ENCODE measurements around the gene PRMT3. TPM values are rescaled to one million over a fixed set of nuclear protein-coding genes. Genes with fewer than 3 reads are reported as not detected.

PRMT3 gene
- total and polyA plus RNA-seq, 2 donors (not counting 1 experiment from before 2014, with no cell fraction given), result 6.0 to 18.3 TPM

GRCh38 chr11:20351751-20352262, 35.7 kb upstream of the PRMT3 start:
- DNase-seq (no peak), ATAC-seq (ENCODE audit: low read depth) (no peak)
- TF ChIP-seq CTCF (IDR thresholded peaks at IDR 0.05), result no peak
- TF ChIP-seq EZH2 (IDR thresholded peaks at IDR 0.05; ENCODE audit: borderline replicate concordance, insufficient read depth, low read depth, low read length, poor library complexity, severe bottlenecking), result no peak
- Histone ChIP-seq H3K27me3 (replicated peaks in 1 of 4; ENCODE audit: control extremely low read depth in 1 of 4, control insufficient read depth in 3 of 4, insufficient read depth in 4 of 4, low read length in 3 of 4) (peaks cover 0 to 8% (median 4%) of the 10 kb centered on the region in 4 experiments), H3K27ac (ENCODE audit: low read length in 2 of 2) (no peak overlapping the region), H3K36me3 (replicated peaks in 1 of 2; ENCODE audit: control extremely low read depth in 1 of 2, control insufficient read depth in 1 of 2, extremely low read depth in 1 of 2, insufficient read depth in 2 of 2, low read length in 1 of 2) (no peaks in the 10 kb centered on the region), H3K4me3 (ENCODE audit: control extremely low read depth in 1 of 5, extremely low read depth in 1 of 5, insufficient read depth in 1 of 5, low read depth in 2 of 5, low read length in 4 of 5) (no peak overlapping the region), H2AFZ (ENCODE audit: insufficient read depth, low read depth, low read length, poor library complexity, severe bottlenecking) (no peak overlapping the region), H3K4me2 (replicated peaks; ENCODE audit: low read depth, low read length, poor library complexity, severe bottlenecking) (no peak overlapping the region), H3K9me3 (ENCODE audit: control extremely low read depth in 1 of 3, control insufficient read depth in 2 of 3, insufficient read depth in 1 of 3, low read length in 2 of 3) (no peaks in the 10 kb centered on the region), H3K9ac (ENCODE audit: low read length) (no peak overlapping the region), H3K4me1 (ENCODE audit: control insufficient read depth in 2 of 2, insufficient read depth in 2 of 2, low read length in 2 of 2) (no peaks in the 10 kb centered on the region), H3K79me2 (ENCODE audit: control insufficient read depth, insufficient read depth, low read length) (no peaks in the 10 kb centered on the region), H4K20me1 (ENCODE audit: control insufficient read depth, insufficient read depth, low read length, poor library complexity, severe bottlenecking) (no peaks in the 10 kb centered on the region)
- 88% methylated on average over 1 of the region's 2 CpGs for WGBS (ENCODE audit: insufficient coverage)
- Mint-ChIP-seq H3K27ac (no peak overlapping the region), H3K4me1 (peaks cover 4% of the 10 kb centered on the region), H3K4me3 (no peak overlapping the region), H3K9me3 (ENCODE audit: insufficient read depth) (no peaks in the 10 kb centered on the region), H3K27me3 (peaks cover 17% of the 10 kb centered on the region)
- ChIA-PET CTCF (interaction anchor here (3.1 to 6.7 kb wide), 2 partner anchors 11 to 224 kb away, joined by 19 to 63 read pairs; partner anchors contain the start of gene HTATIP2), POLR2A (no interaction called here)
- intact Hi-C loops (cut with micrococcal nuclease), result no loop called here

GRCh38 chr11:20353829-20354434, 33.6 kb upstream of the PRMT3 start:
- no peaks in the 10 kb centered on the region for H3K36me3 ChIP-seq (replicated peaks in 1 of 2; ENCODE audit: control extremely low read depth in 1 of 2, control insufficient read depth in 1 of 2, extremely low read depth in 1 of 2, insufficient read depth in 2 of 2, low read length in 1 of 2)
- no peaks in the 10 kb centered on the region for H3K79me2 ChIP-seq (ENCODE audit: control insufficient read depth, insufficient read depth, low read length)
- CTCF ChIA-PET, result interaction anchor here (0.6 to 6.7 kb wide), 14 partner anchors 9 to 526 kb away, joined by 3 to 63 read pairs (median 4); partner anchors contain the start of gene HTATIP2
- intact Hi-C loops (cut with micrococcal nuclease), result no loop called here
- peaks cover 0 to 5% (median 4%) of the 10 kb centered on the region in 4 experiments for H3K27me3 ChIP-seq (replicated peaks in 1 of 4; ENCODE audit: control extremely low read depth in 1 of 4, control insufficient read depth in 3 of 4, insufficient read depth in 4 of 4, low read length in 3 of 4)
- H2AFZ ChIP-seq (ENCODE audit: insufficient read depth, low read depth, low read length, poor library complexity, severe bottlenecking), result no peak overlapping the region
- no peak overlapping the region for H3K9ac ChIP-seq (ENCODE audit: low read length)
- H3K9me3 ChIP-seq (ENCODE audit: control extremely low read depth in 1 of 3, control insufficient read depth in 2 of 3, insufficient read depth in 1 of 3, low read length in 2 of 3), result no peaks in the 10 kb centered on the region
- no peak overlapping the region for H3K4me3 ChIP-seq (ENCODE audit: control extremely low read depth in 1 of 5, extremely low read depth in 1 of 5, insufficient read depth in 1 of 5, low read depth in 2 of 5, low read length in 4 of 5)
- Mint-ChIP-seq H3K4me3 (no peak overlapping the region), H3K4me1 (no peaks in the 10 kb centered on the region), H3K27ac (no peak overlapping the region), H3K27me3 (peaks cover 15% of the 10 kb centered on the region), H3K9me3 (ENCODE audit: insufficient read depth) (no peaks in the 10 kb centered on the region)
- DNase-seq (peak; percentile 31), ATAC-seq (ENCODE audit: low read depth) (no peak)
- no peak overlapping the region for H3K4me2 ChIP-seq (replicated peaks; ENCODE audit: low read depth, low read length, poor library complexity, severe bottlenecking)
- WGBS (ENCODE audit: insufficient coverage), result 0% methylated on average over 3 of the region's 6 CpGs
- H3K4me1 ChIP-seq (ENCODE audit: control insufficient read depth in 2 of 2, insufficient read depth in 2 of 2, low read length in 2 of 2), result no peaks in the 10 kb centered on the region
- POLR2A ChIA-PET, result no interaction called here
- H4K20me1 ChIP-seq (ENCODE audit: control insufficient read depth, insufficient read depth, low read length, poor library complexity, severe bottlenecking), result no peaks in the 10 kb centered on the region
- no peak for TF ChIP-seq EZH2 (IDR thresholded peaks at IDR 0.05; ENCODE audit: borderline replicate concordance, insufficient read depth, low read depth, low read length, poor library complexity, severe bottlenecking)
- TF ChIP-seq CTCF (IDR thresholded peaks at IDR 0.05), result peak; percentile 81
- H3K27ac ChIP-seq (ENCODE audit: low read length in 2 of 2), result no peak overlapping the region
